AML-193 (cell line): ENCODE results near the gene ZMAT2.
"Not testable (repeated sequence)": the region's sequence is repeated elsewhere in the genome, so short reads cannot be mapped to it uniquely, and the experiment has no call there.

Experiments used
- DNase-seq, 2 experiments: peaks; one replicate each; lab custom pipeline; 2025; lab: John Stamatoyannopoulos, UW

Gene ZMAT2

DNA sequence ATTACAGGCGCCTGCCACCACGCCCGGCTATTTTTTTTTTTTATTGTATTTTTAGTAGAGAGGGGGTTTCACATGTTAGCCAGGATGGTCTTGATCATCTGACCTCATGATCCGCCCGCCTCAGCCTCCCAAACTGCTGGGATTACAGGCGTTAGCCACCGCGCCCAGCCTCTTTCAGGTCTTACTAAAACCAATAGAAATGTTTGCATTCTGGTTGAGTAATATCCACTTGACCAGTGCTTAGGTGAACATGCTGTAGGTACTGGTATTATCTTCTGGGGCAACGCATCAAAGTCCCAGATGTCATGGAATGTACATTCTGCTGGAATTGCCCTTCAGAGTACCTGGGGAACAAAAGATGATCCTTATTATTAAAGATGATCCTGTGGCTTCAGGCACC lies 8.5 kb downstream of the ZMAT2 start:
- not testable (repeated sequence) for DNase-seq

GRCh38 chr5:140710899-140711552 lies 10.8 kb downstream of the ZMAT2 start:
- peak; percentile 76 to 78 for DNase-seq

DNA sequence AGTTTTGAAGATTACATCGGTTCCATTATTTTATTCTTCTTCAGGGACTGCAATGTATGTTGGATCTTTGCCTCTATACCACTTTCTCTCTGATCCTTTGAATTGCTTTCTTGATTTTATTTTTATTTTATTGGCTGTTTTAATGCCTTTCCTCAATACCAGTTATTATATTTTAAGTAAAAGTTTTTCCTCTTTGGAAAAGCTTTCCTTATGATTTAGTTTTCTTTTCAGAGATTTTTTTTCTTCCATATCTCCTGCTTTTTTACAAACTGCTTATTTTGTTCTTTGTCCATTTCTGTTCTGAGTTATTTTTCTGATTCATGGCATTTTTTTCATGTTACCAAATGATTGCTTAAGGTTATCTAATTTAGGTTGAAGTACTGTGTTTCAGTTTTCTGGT lies 11.5 kb downstream of the ZMAT2 start:
- no peak for DNase-seq

- no peak for DNase-seq
Observed at GRCh38 chr5:140713562-140714094, 13.4 kb downstream of the ZMAT2 start.

DNA sequence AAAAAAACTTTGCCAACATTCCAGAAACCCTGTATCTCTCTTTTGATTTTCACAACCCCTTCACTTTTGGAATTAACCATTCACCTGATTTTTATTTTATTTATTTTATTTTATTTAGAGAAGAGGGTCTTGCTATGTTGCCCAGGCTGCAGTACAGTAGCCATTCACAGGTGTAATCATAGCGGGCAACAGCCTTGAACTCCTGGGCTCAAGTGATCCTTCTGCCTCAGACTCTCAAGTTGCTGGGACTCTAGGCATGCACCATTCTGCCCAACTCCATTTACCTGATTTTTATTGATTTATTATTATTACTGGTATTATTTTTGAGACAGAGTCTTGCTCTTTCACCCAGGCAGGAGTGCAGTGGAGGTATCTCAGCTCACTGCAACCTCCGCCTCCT lies 16.0 kb downstream of the ZMAT2 start:
- DNase-seq: not testable (repeated sequence)

- DNase-seq: no peak
Observed at GRCh38 chr5:140718266-140718592, 18.0 kb downstream of the ZMAT2 start.

DNA sequence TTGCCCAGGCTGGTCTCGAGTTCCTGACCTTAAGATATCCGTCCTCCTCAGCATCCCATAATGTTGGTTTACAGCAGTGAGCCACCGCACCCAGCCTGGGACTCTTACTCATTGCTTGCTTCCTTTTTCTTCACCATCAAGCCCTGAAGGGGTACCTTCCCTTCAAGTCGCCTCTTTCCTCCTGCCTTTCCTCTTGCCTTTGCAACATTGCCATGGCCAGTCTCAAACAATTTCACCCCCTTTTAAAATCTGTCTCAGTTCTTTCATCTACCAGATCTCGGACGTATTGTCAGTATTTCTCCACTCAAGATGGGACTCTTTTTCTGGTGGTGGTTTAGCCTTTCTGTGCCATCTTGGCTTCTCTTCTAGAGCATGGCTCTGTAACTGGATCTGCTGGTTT lies 20.5 kb downstream of the ZMAT2 start:
- not testable (repeated sequence) for DNase-seq

DNA sequence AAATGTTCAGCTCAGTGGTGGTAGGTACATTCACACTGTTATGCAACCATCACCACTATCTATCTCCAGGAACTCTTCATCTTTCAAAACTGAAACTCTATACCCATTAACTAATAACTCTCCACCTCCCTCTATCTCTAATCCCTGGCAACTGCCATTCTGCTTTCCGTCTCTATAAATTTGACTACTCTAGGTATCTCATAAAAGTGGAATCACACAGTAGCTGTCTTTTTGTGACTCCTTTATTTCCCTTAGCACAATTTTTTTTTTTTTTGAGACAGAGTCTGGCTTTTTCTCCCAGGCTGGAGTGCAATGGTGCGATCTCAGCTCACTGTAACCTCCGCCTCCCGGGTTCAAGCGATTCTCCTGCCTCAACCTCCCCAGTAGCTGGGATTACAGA lies 21.1 kb downstream of the ZMAT2 start:
- DNase-seq: not testable (repeated sequence)

- DNase-seq: no peak
Observed at GRCh38 chr5:140725799-140726471, 25.7 kb downstream of the ZMAT2 start.

- DNase-seq: no peak
Observed at GRCh38 chr5:140733098-140733497, 32.9 kb downstream of the ZMAT2 start.

GRCh38 chr5:140734354-140734753 lies 34.1 kb downstream of the ZMAT2 start:
- DNase-seq: no peak

GRCh38 chr5:140737486-140737885 lies 37.2 kb downstream of the ZMAT2 start:
- DNase-seq: no peak

GRCh38 chr5:140741967-140742366 lies 41.7 kb downstream of the ZMAT2 start:
- no peak for DNase-seq

- DNase-seq: no peak
Observed at GRCh38 chr5:140753561-140753960, 53.3 kb downstream of the ZMAT2 start.
